ENCODE results near the gene MED27. TPM values are rescaled to one million over a fixed set of nuclear protein-coding genes. Genes with fewer than 3 reads are reported as not detected.

The MED27 gene
- total and polyA plus RNA-seq, 2 of the 13 experiments (the other 11 are each of a cell fraction or from before 2014, with no cell fraction given), result 16.9 to 19.0 TPM

GRCh38 chr9:131880833-131881583, 198.7 kb downstream of the MED27 start:
- DNase-seq (ENCODE audit: low spot score), result no peak
- Histone ChIP-seq H3K9me3 (ENCODE audit: low read length) (no peaks in the 10 kb centered on the region), H3K9ac (ENCODE audit: insufficient read depth, low read depth, low read length) (no peak overlapping the region), H3K79me2 (ENCODE audit: insufficient read depth, low read length) (no peaks in the 10 kb centered on the region), H3K4me2 (ENCODE audit: low read depth, low read length) (no peak overlapping the region), H3K27me3 (ENCODE audit: control insufficient read depth in 1 of 2, insufficient read depth in 2 of 2, low read length in 2 of 2) (no peaks in the 10 kb centered on the region), H4K20me1 (ENCODE audit: insufficient read depth, low read length) (no peaks in the 10 kb centered on the region), H3K27ac (ENCODE audit: extremely low read length, insufficient read depth, low read length) (no peak overlapping the region), H3K4me3 (replicated peaks in 1 of 3; ENCODE audit: insufficient read depth in 1 of 3, low read depth in 2 of 3, low read length in 3 of 3) (no peak overlapping the region), H3K36me3 (replicated peaks in 1 of 2; ENCODE audit: control insufficient read depth in 1 of 2, insufficient read depth in 2 of 2, low read length in 2 of 2) (no peaks in the 10 kb centered on the region; a peak in 1 of 5 replicates), H2AFZ (ENCODE audit: low read length) (no peak overlapping the region), H3K4me1 (ENCODE audit: insufficient read depth, low read length) (no peaks in the 10 kb centered on the region)
- TF ChIP-seq, protein P1, sequence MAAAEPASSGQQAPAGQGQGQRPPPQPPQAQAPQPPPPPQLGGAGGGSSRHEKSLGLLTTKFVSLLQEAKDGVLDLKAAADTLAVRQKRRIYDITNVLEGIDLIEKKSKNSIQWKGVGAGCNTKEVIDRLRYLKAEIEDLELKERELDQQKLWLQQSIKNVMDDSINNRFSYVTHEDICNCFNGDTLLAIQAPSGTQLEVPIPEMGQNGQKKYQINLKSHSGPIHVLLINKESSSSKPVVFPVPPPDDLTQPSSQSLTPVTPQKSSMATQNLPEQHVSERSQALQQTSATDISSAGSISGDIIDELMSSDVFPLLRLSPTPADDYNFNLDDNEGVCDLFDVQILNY (CRISPR knock-in tag; conservative IDR thresholded peaks at IDR 0.05), result no peak
- TF ChIP-seq ZNF333 (CRISPR knock-in tag; IDR thresholded peaks at IDR 0.05; ENCODE audit: borderline replicate concordance), result no peak
- no peak for TF ChIP-seq HHEX (CRISPR knock-in tag; IDR thresholded peaks at IDR 0.05)
- no peak for TF ChIP-seq ZNF776 (CRISPR knock-in tag; IDR thresholded peaks at IDR 0.05)
- TF ChIP-seq HNRNPK (IDR thresholded peaks at IDR 0.05; ENCODE audit: low read depth, low read length, poor library complexity, severe bottlenecking), result peak; percentile 18
- TF ChIP-seq, protein P2, sequence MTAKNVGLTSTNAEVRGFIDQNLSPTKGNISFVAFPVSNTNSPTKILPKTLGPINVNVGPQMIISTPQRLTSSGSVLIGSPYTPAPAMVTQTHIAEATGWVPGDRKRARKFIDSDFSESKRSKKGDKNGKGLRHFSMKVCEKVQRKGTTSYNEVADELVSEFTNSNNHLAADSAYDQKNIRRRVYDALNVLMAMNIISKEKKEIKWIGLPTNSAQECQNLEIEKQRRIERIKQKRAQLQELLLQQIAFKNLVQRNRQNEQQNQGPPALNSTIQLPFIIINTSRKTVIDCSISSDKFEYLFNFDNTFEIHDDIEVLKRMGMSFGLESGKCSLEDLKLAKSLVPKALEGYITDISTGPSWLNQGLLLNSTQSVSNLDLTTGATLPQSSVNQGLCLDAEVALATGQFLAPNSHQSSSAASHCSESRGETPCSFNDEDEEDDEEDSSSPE (CRISPR knock-in tag; IDR thresholded peaks at IDR 0.05), result no peak
- no peak for TF ChIP-seq ZNF281 (CRISPR knock-in tag; IDR thresholded peaks at IDR 0.05; ENCODE audit: borderline replicate concordance)
- no peak for TF ChIP-seq ZSCAN30 (CRISPR knock-in tag; IDR thresholded peaks at IDR 0.05)
- TF ChIP-seq FOXK2 (IDR thresholded peaks at IDR 0.05), result no peak
- 95% methylated on average over 4 of the region's 4 CpGs for WGBS (ENCODE audit: low lambda C conversion rate)
- in situ Hi-C loops (cut with HindIII; ENCODE audit: extremely low pct_ligation_motif_present, low pct_unique_long_range_greater_than_20kb) (no loop called here), intact Hi-C loops (cut with micrococcal nuclease; ENCODE audit: unreplicated experiment) (no loop called here)
- no TSS peak for BruUV-seq (replicated peaks)
- CTCF ChIA-PET (ENCODE audit: low intra/inter-chr PET ratio, low total read pairs), result no interaction called here
- no peak for ATAC-seq
- no peak for FAIRE-seq
- POLR2A ChIA-PET, result no interaction called here
